Lower lobe of right lung (tissue), 2 donors: ENCODE results near the gene CAPS. TPM values are rescaled to one million over a fixed set of nuclear protein-coding genes. Genes with fewer than 3 reads are reported as not detected.

ENCODE experiments used
- ATAC-seq, 2 donors: fragments of 200-7000 bp; cut with Tn5 transposase; one replicate each; pipeline ENCODE4 v1.9.1; 2020 to 2022; ENCODE audit warnings: mild to moderate bottlenecking in 2 of 2, moderate library complexity in 2 of 2
- DNase-seq: peaks from one replicate; pipeline ENCODE4 v3.0.0-alpha.2; 2020
- H3K27ac ChIP-seq: fragments of 200-600 bp; one replicate; pipeline ENCODE4 v1.8.0; 2022
- H3K27me3 ChIP-seq: fragments of 200-600 bp; one replicate; pipeline ENCODE4 v1.8.0; 2022; ENCODE audit warnings: low read depth
- H3K36me3 ChIP-seq: fragments of 200-600 bp; one replicate; pipeline ENCODE4 v1.8.0; 2022; ENCODE audit warnings: mild to moderate bottlenecking
- H3K4me1 ChIP-seq: fragments of 200-600 bp; one replicate; pipeline ENCODE4 v1.8.0; 2022
- H3K4me3 ChIP-seq: fragments of 200-600 bp; one replicate; pipeline ENCODE4 v1.8.0; 2022; ENCODE audit warnings: mild to moderate bottlenecking
- H3K9me3 ChIP-seq: fragments of 200-600 bp; one replicate; pipeline ENCODE4 v1.8.0; 2022
- CTCF ChIP-seq: fragments of 200-600 bp; IDR thresholded peaks from one replicate; pipeline ENCODE4 v1.8.0; 2022; ENCODE audit warnings: antibody characterized with exemption, mild to moderate bottlenecking
- intact Hi-C: fragments of 100-400 bp; cut with DNase I; formaldehyde crosslinking; loops from one replicate; pipeline ENCODE4 v1.11.0; 2022
- total RNA-seq: library from RNA; stranded (reverse); fragmentation: NEBNext Ultra II Directional; extraction: Animal tissue kit (Norgen Biotek cat#: 25700); gene quantifications from one replicate; pipeline ENCODE4 v1.2.1, GENCODE V29; 2021
- donor health status: DM: no; HTN: yes; CAD: no; lungs with severe emphysema.

Gene CAPS
- total RNA-seq, 1 donor from 2014 or later, result 76.7 TPM

- Histone ChIP-seq H3K4me3 (no peak overlapping the region), H3K4me1 (peaks cover 24% of the 10 kb centered on the region), H3K9me3 (no peaks in the 10 kb centered on the region), H3K27me3 (no peaks in the 10 kb centered on the region), H3K36me3 (peaks cover 45% of the 10 kb centered on the region), H3K27ac (no peak overlapping the region)
- no peak for ATAC-seq
- intact Hi-C loops, result no loop called here
- no peak for TF ChIP-seq CTCF
- DNase-seq, result no peak
Observed at GRCh38 chr19:5911366-5911765, 2.7 kb upstream of the CAPS start.

- Histone ChIP-seq H3K27ac (peak overlapping the region; percentile 76), H3K36me3 (peaks cover 67% of the 10 kb centered on the region), H3K4me1 (peaks cover 23% of the 10 kb centered on the region), H3K9me3 (no peaks in the 10 kb centered on the region), H3K27me3 (no peaks in the 10 kb centered on the region), H3K4me3 (no peak overlapping the region)
- no peak for TF ChIP-seq CTCF
- intact Hi-C loops, result no loop called here
- ATAC-seq (peak; percentile 19 to 24), DNase-seq (no peak)
Observed at GRCh38 chr19:5914358-5914774, 312 bp downstream of the CAPS start.

GRCh38 chr19:5914946-5915781 lies 1.1 kb downstream of the CAPS start:
- Histone ChIP-seq H3K27ac (peak overlapping the region; percentile 76), H3K4me3 (no peak overlapping the region), H3K27me3 (no peaks in the 10 kb centered on the region), H3K36me3 (peaks cover 68% of the 10 kb centered on the region), H3K4me1 (peaks cover 23% of the 10 kb centered on the region), H3K9me3 (no peaks in the 10 kb centered on the region)
- TF ChIP-seq CTCF, result no peak
- DNase-seq (peak; percentile 69), ATAC-seq (peak; percentile 61 to 67)
- intact Hi-C loops, result no loop called here

GRCh38 chr19:5915782-5916165 lies 1.7 kb downstream of the CAPS start:
- H3K4me3 ChIP-seq, result no peak overlapping the region
- intact Hi-C loops, result no loop called here
- no peak overlapping the region for H3K27ac ChIP-seq
- no peak for DNase-seq
- no peaks in the 10 kb centered on the region for H3K27me3 ChIP-seq
- no peak for ATAC-seq
- peaks cover 68% of the 10 kb centered on the region for H3K36me3 ChIP-seq
- H3K9me3 ChIP-seq, result no peaks in the 10 kb centered on the region
- H3K4me1 ChIP-seq, result peaks cover 23% of the 10 kb centered on the region
- TF ChIP-seq CTCF, result no peak

GRCh38 chr19:5916181-5916708 lies 2.2 kb downstream of the CAPS start:
- no peak for DNase-seq
- Histone ChIP-seq H3K27ac (no peak overlapping the region), H3K4me3 (no peak overlapping the region), H3K9me3 (no peaks in the 10 kb centered on the region), H3K27me3 (no peaks in the 10 kb centered on the region), H3K4me1 (peaks cover 23% of the 10 kb centered on the region), H3K36me3 (peaks cover 68% of the 10 kb centered on the region)
- no peak for TF ChIP-seq CTCF
- no peak for ATAC-seq
- intact Hi-C loops, result no loop called here
